Breast epithelium (tissue), 3 donors: Measurements from ENCODE around the gene IGF1R.

ENCODE experiments used
- CTCF ChIP-seq, 3 donors: fragments of 450-650 bp; IDR thresholded peaks; one replicate each; pipeline ENCODE4 v1.5.1; 2016 to 2017; ENCODE audit warnings: antibody characterized with exemption in 3 of 3, mild to moderate bottlenecking in 3 of 3, moderate library complexity in 3 of 3
- POLR2A ChIP-seq: fragments of 450-650 bp; IDR thresholded peaks from one replicate; pipeline ENCODE4 v1.6.1; 2016; ENCODE audit warnings: antibody characterized with exemption, mild to moderate bottlenecking, moderate library complexity

GRCh38 chr15:98647774-98648653 is at the start of gene IGF1R:
- peak in 1 of 3 donors; percentile 28 for TF ChIP-seq CTCF (IDR thresholded peaks at IDR 0.05)
- no peak for TF ChIP-seq POLR2A
